GM10847 (cell line): ENCODE data around the gene GAS2L1.

ENCODE experiments used
- POLR2A ChIP-seq: IDR thresholded peaks from 2 replicates; pipeline ENCODE4 v1.6.1; 2011; ENCODE audit not compliant: insufficient read length; ENCODE audit errors: extremely low read depth

Gene GAS2L1

DNA sequence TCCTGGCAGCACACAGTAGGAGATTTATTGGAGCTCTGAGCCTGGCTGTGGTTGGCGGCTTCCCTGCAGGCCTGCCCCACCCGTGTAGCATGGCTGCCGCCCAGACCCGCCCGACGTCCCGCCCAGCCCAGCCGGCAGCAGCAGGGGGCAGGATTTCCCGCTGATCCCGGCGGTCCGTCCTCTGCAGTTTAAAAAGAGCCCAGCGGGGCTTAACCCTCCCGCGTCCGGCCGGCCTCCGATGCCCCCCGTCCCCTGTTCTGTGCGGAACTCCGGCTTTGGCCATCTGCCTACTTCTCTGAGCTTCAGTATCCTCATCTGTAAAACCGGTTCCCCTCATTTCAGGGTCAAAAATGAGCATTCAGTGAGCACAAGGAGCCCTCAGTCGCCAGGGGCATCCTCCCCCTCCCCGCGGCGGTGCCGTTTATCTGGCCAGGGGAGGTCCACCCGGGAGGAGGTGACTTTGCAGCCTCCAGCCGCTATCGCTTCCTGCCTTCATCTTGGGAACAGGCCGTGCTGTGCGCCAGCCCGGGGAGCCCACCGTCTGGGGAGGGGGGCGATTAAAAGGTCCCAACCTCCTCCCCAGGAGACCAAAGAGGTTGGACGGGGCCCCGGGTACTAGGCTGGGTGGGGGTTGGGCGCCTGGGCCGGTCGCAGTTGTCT, at the start of gene GAS2L1:
Gene GAS2L1 (plus strand): TSS at position 476 of the 660 bp plus-strand sequence. CDS start 1,456 bp downstream, outside the sequence.
- no peak for TF ChIP-seq POLR2A

DNA sequence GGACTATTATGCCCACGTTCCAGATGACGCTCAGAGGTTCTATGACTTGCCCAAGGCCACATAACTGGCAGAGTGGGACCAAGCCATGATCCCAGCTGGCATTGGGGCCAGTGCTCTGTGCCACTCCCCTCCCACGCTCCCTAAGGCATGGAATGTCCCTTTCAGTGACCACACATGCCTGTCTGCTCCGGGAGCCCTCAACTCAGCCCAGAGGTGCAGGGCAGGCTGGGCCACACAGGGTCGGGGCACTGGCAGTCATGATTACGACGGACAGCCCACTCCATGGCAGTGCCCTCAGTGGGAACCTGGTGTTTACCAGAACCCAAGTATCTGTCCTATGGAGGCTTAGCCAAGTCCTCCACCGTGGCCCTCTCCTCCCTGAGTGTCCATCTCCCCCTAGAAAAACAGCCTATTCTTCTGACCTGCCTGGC, 48.7 kb upstream of the GAS2L1 start:
- no peak for TF ChIP-seq POLR2A

GRCh38 chr22:29258407-29259252, 47.8 kb upstream of the GAS2L1 start:
- TF ChIP-seq POLR2A = no peak

DNA sequence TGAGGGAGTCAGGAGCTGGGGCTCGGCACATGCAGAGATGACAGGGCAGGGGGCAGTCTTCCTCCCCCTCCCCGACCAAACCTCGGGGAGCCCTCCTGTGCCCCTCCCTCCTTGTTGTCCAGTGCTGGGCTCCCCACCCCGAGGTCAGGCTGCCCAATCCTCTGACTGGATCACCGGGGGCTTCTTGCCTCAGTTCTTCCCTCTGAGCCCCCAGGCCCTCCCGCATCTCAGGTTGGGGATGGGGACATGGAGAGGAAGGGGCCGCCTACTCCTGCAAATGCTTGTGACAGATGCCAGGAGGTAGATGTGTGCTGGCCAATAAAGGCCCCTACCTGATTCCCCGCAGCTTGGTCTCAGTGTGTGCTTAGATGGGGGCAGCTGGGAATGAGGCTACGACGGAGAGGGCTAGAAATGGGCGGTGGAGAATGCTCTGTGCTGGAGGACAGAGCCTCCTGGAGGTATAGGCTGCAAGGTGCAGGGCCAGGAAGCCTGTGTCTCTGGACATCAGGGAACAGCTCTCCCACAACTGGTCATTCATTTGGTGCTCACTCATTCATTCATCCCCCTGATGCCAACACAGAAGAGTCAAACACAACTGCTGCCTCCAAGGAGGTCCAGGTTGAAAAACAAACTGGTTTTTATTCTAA, 47.1 kb upstream of the GAS2L1 start:
- TF ChIP-seq POLR2A = no peak

DNA sequence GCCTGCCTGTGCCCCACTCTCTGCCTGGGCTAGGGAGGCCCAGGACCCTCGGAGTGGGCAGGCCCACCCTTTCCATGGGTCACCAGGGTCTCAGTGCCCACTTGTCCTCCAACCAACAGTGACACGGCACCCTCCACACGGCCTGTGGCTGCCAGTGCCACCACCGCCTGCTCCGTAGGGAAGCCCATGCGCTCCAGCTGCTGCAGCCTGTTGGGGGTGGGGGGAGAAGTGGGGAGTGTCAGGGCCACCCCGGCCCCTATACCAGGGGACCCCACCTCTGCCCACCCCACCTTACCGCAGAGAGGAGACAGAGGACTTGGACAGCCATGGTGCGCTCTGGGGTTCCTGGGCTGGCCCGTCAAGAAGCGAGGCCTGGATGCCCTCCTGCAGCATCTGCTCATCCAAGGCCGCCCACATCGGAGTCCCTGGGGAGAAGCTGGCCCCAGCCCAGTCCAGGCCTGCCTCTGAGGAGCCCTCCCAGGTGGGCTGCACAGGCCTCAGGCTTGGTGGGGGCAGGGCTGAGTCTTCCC, 46.4 kb upstream of the GAS2L1 start:
- TF ChIP-seq POLR2A = no peak

DNA sequence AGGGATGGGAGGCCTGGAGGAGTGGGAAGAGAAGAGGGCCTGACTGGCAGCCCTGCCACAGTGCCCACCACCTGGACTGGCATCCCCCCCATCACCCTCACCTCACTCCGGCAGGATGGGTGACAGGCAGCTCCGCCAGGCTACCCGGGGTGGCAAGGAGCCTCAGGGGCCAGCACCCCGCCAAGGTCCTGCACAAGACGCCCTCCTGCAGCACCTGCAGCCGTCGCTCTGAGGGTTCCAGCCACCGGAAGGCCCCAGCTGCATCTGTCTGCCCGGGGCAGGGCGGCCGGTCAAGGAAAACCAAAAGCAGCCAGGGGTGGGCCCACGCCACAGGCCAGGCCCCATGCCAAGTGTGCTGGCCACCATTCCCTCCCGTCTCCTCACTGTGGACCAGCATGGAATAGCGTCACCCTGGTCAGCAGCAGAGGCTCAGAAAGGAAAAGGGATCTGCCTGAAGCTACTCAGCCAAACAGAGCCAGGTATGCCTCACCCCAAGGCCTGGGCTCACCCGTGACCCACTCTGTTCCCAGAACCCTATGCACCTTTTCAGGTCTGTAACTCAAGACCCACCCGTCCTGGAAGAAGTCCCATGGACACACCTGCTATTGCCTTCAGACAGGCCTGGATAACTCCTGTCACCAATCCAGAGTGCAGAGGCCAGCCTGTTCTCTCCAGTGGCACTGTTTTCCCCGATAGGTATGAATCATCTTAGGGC, 45.7 kb upstream of the GAS2L1 start:
- TF ChIP-seq POLR2A = no peak

- TF ChIP-seq POLR2A = no peak
Observed at GRCh38 chr22:29263791-29264276, 42.6 kb upstream of the GAS2L1 start.

GRCh38 chr22:29265305-29265704, 41.1 kb upstream of the GAS2L1 start:
- TF ChIP-seq POLR2A = no peak

GRCh38 chr22:29265929-29266328, 40.5 kb upstream of the GAS2L1 start:
- TF ChIP-seq POLR2A = no peak

DNA sequence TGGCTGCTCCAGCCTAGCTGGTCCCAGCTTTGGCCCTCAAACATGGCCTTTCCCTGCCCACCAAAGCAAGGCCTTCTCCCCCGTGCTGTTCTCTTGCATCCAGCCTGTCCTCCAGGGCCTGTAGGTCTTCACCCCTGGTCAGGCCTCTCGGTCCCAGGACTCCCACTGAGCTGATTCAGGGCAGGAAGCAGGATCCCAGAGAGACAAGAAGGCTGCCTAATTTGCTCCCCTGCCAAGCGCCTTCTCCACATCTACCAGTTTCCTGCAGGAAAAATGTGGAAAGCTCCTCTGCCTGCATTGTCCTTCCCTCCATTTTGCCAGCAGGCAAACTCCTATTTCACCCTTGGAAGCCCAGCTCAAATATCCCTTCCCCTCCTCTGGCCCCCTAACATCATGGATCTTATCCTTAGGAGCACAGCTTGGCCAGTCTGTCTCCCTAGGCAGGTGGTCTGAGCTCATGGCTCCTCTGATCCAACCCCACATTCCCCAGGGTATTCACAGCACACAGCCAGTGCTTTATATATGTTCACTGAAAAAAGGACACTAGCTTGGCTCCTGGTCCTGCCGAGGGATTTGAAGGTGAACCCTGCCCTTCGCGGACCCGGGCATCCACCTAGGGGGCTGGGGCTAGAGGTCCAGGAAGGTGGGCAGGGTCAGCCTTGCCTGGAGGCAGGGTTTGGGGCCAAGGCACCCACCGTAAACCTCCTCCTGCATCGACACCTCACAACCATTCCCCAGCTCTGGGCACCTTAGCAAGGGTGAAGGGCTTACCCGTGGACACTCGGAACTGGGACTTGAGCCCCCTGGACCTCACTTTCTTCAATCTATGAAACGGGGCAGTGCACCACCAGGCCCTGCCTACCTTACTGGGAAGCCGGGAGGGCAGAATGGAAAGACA, 39.6 kb upstream of the GAS2L1 start:
- TF ChIP-seq POLR2A = no peak

GRCh38 chr22:29267462-29267857, 39.0 kb upstream of the GAS2L1 start:
- no peak for TF ChIP-seq POLR2A

- TF ChIP-seq POLR2A = peak; percentile 65
Observed at GRCh38 chr22:29267858-29268510, 38.5 kb upstream of the GAS2L1 start, which contains the start of the genes EWSR1 and RHBDD3. EWSR1 (plus strand) TSS chr22:29268268; CDS start chr22:29268337, 69 bp downstream. RHBDD3 (minus strand) TSS chr22:29267981; CDS start chr22:29265626, 2,355 bp downstream.
